A673 (cell line): ENCODE measurements around the gene ENAM. TPM values are rescaled to one million over a fixed set of nuclear protein-coding genes. Genes with fewer than 3 reads are reported as not detected.

Experiments
- BruUV-seq: library from RNA; stranded (reverse); fragments of 400-500 nt; replicated peaks from 2 replicates; lab custom pipeline; 2021; lab: Mats Ljungman, UMichigan
- CTCF ChIA-PET: fragments of 300-600 bp; sonication (Branson Sonifier 250); formaldehyde crosslinking; loops from one replicate; lab custom pipeline; 2022; ENCODE audit warnings: antibody characterized with exemption; lab: Charles Lee
- POLR2A ChIA-PET: fragments of 300-600 bp; sonication (Branson Sonifier 250); formaldehyde crosslinking; loops from one replicate; lab custom pipeline; 2022; ENCODE audit warnings: antibody characterized with exemption; ENCODE audit not compliant: low non-redundant PET; lab: Charles Lee
- DNase-seq: peaks from one replicate; pipeline ENCODE4 v3.0.0-alpha.2; 2015; ENCODE audit warnings: low spot score
- H3K27ac ChIP-seq: fragments of 200-600 bp; sonication (generic); 2 replicates; pipeline ENCODE4 v1.5.1; 2016; ENCODE audit warnings: mixed run types, low read depth, mild to moderate bottlenecking, mixed read lengths, antibody characterized with exemption, low read length; ENCODE audit not compliant: poor library complexity, severe bottlenecking
- H3K27me3 ChIP-seq: fragments of 200-600 bp; sonication (generic); replicated peaks from 2 replicates; pipeline ENCODE4 v1.6.1; 2017; ENCODE audit warnings: mixed run types, low read depth, mild to moderate bottlenecking, mixed read lengths, antibody characterized with exemption, low read length; ENCODE audit not compliant: insufficient read depth, poor library complexity
- H3K36me3 ChIP-seq: fragments of 200-600 bp; sonication (generic); 2 replicates; pipeline ENCODE4 v1.6.1; 2016; ENCODE audit warnings: mixed run types, mild to moderate bottlenecking, mixed read lengths, antibody characterized with exemption, low read length; ENCODE audit not compliant: insufficient read depth, poor library complexity, severe bottlenecking
- H3K4me1 ChIP-seq: fragments of 200-600 bp; sonication (generic); 2 replicates; pipeline ENCODE4 v1.6.1; 2017; ENCODE audit warnings: mixed run types, mild to moderate bottlenecking, mixed read lengths, antibody characterized with exemption, low read length; ENCODE audit not compliant: insufficient read depth, poor library complexity, severe bottlenecking
- H3K4me3 ChIP-seq: fragments of 200-600 bp; sonication (generic); 2 replicates; pipeline ENCODE4 v1.5.1; 2016; ENCODE audit warnings: low read depth, mixed run types, mild to moderate bottlenecking, mixed read lengths, low read length; ENCODE audit not compliant: poor library complexity, severe bottlenecking
- H3K9me3 ChIP-seq: fragments of 200-600 bp; sonication (generic); 2 replicates; pipeline ENCODE4 v1.6.1; 2016; ENCODE audit warnings: mixed run types, low read depth, mild to moderate bottlenecking, mixed read lengths, antibody characterized with exemption, low read length; ENCODE audit not compliant: poor library complexity, severe bottlenecking
- EZH2 ChIP-seq: fragments of 200-600 bp; sonication (generic); IDR thresholded peaks from 2 replicates; pipeline ENCODE4 v1.6.1; 2017; ENCODE audit warnings: borderline replicate concordance, low read depth, mild to moderate bottlenecking, mixed read lengths, antibody characterized with exemption, low read length; ENCODE audit not compliant: poor library complexity, severe bottlenecking
- intact Hi-C: fragments of 100-400 bp; cut with micrococcal nuclease; formaldehyde crosslinking; loops from one replicate; pipeline ENCODE4 v1.10.0; 2022; ENCODE audit not compliant: unreplicated experiment
- total RNA-seq: library from RNA; stranded (reverse); gene quantifications from 2 replicates; pipeline ENCODE4 v1.2.3, GENCODE V29; 2021
- TF ChIP-seq, protein P1 (sequence below): fragments of 300-800, 200-600 bp; sonication (generic); conservative IDR thresholded peaks from 2 replicates; pipeline ENCODE4 v1.5.1; 2017; ENCODE audit warnings: low read depth, mild to moderate bottlenecking, antibody characterized with exemption, low read length, moderate library complexity, mixed read lengths

ENAM gene
- total RNA-seq, 1 experiment from 2014 or later = not detected

DNA sequence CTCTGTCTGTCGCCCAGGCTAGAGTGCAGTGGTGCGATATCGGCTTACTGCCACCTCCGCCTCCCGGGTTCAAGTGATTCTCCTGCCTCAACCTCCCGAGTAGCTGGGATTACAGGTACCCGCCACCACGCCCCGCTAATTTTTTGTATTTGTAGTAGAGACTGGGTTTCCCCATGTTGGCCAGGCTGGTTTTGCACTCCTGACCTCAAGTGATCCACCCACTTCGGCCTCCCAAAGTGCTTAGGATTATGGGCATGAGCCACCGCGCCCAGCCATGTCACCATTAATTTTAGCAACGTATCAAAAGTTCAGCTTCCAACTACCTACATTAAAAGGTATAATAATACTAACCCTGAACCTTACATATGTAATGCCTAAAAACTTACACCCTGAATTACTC is 58.8 kb downstream of the ENAM start:
- Histone ChIP-seq H3K9me3 (no peaks in the 10 kb centered on the region), H3K27me3 (no peaks in the 10 kb centered on the region), H3K4me1 (peaks cover 12% of the 10 kb centered on the region), H3K4me3 (peak overlapping the region; percentile 90), H3K27ac (peak overlapping the region; percentile 84), H3K36me3 (no peaks in the 10 kb centered on the region)
- intact Hi-C loops = no loop called here
- POLR2A ChIA-PET = no interaction called here
- no peak for DNase-seq
- CTCF ChIA-PET = interaction anchor here (0.6 kb wide), 1 partner anchor 86 kb away, joined by 3 read pairs; no protein-coding TSS in a partner anchor
- no TSS peak for BruUV-seq
- TF ChIP-seq EZH2 = no peak
- TF ChIP-seq, protein P1, sequence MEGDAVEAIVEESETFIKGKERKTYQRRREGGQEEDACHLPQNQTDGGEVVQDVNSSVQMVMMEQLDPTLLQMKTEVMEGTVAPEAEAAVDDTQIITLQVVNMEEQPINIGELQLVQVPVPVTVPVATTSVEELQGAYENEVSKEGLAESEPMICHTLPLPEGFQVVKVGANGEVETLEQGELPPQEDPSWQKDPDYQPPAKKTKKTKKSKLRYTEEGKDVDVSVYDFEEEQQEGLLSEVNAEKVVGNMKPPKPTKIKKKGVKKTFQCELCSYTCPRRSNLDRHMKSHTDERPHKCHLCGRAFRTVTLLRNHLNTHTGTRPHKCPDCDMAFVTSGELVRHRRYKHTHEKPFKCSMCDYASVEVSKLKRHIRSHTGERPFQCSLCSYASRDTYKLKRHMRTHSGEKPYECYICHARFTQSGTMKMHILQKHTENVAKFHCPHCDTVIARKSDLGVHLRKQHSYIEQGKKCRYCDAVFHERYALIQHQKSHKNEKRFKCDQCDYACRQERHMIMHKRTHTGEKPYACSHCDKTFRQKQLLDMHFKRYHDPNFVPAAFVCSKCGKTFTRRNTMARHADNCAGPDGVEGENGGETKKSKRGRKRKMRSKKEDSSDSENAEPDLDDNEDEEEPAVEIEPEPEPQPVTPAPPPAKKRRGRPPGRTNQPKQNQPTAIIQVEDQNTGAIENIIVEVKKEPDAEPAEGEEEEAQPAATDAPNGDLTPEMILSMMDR = no peak

DNA sequence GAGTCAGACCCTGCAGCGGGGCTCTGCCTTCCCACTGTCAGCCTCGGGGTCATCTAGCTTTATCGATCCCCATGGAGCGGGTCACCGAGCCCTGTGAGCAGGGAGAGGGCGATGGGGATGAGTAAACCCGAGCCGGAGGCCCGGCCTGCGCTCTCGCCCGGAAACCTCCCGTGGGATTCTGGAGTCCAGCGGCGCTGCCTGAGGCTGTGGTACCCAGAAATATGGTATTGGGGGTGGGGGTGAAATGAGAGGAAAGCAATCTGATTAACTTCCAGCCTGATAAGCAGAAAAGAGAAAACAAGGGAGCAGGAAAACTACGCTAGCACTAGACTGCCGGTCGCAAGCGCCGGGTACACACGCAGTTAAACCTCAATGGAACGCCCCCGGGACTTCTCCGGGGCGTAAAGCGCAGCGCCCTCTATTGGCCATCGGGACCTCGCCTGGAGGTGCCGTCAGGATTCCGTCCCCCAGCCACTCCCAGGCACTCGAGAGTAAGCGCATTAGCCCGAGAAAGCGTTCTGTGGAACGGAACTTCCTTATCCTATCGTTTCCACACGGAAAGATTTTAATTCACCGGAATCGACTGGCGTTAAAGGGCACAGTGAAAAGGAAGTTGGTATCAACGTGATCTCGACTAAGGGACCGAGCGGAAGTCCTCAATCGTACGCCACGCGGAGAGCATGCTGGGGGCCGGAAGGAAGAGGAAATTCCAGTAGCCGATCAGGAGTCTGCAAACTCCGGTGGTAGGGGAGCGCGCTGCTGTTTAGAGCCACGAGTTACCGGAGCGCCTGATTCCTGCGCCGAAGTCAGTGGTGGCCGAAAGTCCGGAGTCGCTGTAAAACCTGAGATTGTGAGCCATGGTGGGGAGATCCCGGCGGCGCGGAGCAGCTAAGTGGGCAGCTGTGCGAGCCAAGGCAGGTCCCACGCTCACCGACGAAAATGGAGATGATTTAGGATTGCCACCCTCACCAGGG is 59.6 kb downstream of the ENAM start, which contains the start of gene UTP3:
UTP3 (plus strand) TSS at position 712 of the 974 bp plus-strand sequence; CDS start at position 858, 146 bp downstream.
- Histone ChIP-seq H3K4me3 (peak within 1 kb of the TSS; percentile 90), H3K36me3 (no peaks in the 10 kb centered on the region), H3K4me1 (peaks cover 12% of the 10 kb centered on the region), H3K27me3 (no peaks in the 10 kb centered on the region), H3K9me3 (no peaks in the 10 kb centered on the region), H3K27ac (peak within 1 kb of the TSS; percentile 86)
- intact Hi-C loops = no loop called here
- POLR2A ChIA-PET = no interaction called here
- CTCF ChIA-PET = interaction anchor here (0.6 kb wide), 1 partner anchor 87 kb away, joined by 3 read pairs; no protein-coding TSS in a partner anchor
- TF ChIP-seq, protein P1 = peak; percentile 87
- no peak for TF ChIP-seq EZH2
- BruUV-seq = TSS peak; percentile 98
- DNase-seq = peak; percentile 96

DNA sequence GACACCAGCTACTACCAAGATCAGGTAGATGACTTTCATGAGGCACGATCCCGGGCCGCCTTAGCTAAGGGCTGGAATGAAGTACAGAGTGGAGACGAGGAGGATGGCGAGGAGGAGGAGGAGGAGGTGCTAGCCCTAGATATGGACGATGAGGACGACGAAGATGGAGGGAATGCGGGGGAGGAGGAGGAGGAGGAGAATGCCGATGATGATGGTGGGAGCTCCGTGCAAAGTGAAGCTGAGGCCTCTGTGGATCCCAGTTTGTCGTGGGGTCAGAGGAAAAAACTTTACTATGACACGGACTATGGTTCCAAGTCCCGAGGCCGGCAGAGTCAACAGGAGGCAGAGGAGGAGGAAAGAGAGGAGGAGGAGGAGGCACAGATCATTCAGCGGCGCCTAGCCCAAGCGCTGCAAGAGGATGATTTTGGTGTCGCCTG is 60.3 kb downstream of the ENAM start:
- no TSS peak for BruUV-seq
- Histone ChIP-seq H3K4me3 (peak overlapping the region; percentile 90), H3K9me3 (no peaks in the 10 kb centered on the region), H3K4me1 (peaks cover 12% of the 10 kb centered on the region), H3K36me3 (no peaks in the 10 kb centered on the region), H3K27me3 (no peaks in the 10 kb centered on the region), H3K27ac (peak overlapping the region; percentile 86)
- intact Hi-C loops = no loop called here
- CTCF ChIA-PET = no interaction called here
- DNase-seq = no peak
- POLR2A ChIA-PET = no interaction called here
- no peak for TF ChIP-seq EZH2
- TF ChIP-seq, protein P1 = no peak
